ENCODE results near the gene ELK3. TPM values are rescaled to one million over a fixed set of nuclear protein-coding genes. Genes with fewer than 3 reads are reported as not detected.

Gene ELK3
- total RNA-seq, 2 donors from 2014 or later, result 17.1 to 18.1 TPM

- Histone ChIP-seq H3K9me3 (ENCODE audit: control insufficient read depth, low read length) (no peaks in the 10 kb centered on the region), H3K27ac (ENCODE audit: low read depth, low read length) (no peak overlapping the region), H3K36me3 (ENCODE audit: control insufficient read depth, insufficient read depth, low read length) (peaks cover 66% of the 10 kb centered on the region), H3K4me3 (ENCODE audit: low read length) (no peak overlapping the region), H3K4me1 (ENCODE audit: control insufficient read depth, insufficient read depth, low read length) (no peaks in the 10 kb centered on the region), H3K9ac (ENCODE audit: extremely low read depth, low read length, poor library complexity, severe bottlenecking) (no peak overlapping the region), H3K27me3 (ENCODE audit: control insufficient read depth, insufficient read depth, low read length, poor library complexity, severe bottlenecking) (no peaks in the 10 kb centered on the region)
- H3K27me3 Mint-ChIP-seq (ENCODE audit: insufficient read depth), result no peaks in the 10 kb centered on the region
- peaks cover 53% of the 10 kb centered on the region for H3K36me3 Mint-ChIP-seq (ENCODE audit: low read depth)
- TF ChIP-seq CTCF (conservative IDR thresholded peaks at IDR 0.05), result no peak
- H3K4me1 Mint-ChIP-seq, result peaks cover 5% of the 10 kb centered on the region
- H3K27ac Mint-ChIP-seq, result peak overlapping the region; percentile 42
- H3K9me3 Mint-ChIP-seq, result no peaks in the 10 kb centered on the region
- no peak for DNase-seq
- no peak overlapping the region for H3K4me3 Mint-ChIP-seq
Measured at GRCh38 chr12:96274331-96274730, 80.2 kb downstream of the ELK3 start.

GRCh38 chr12:96285158-96285557 lies 91.0 kb downstream of the ELK3 start:
- no peak overlapping the region for H3K4me3 Mint-ChIP-seq
- Histone ChIP-seq H3K9me3 (ENCODE audit: control insufficient read depth, low read length) (no peaks in the 10 kb centered on the region), H3K36me3 (ENCODE audit: control insufficient read depth, insufficient read depth, low read length) (peaks cover 88% of the 10 kb centered on the region), H3K9ac (ENCODE audit: extremely low read depth, low read length, poor library complexity, severe bottlenecking) (no peak overlapping the region), H3K4me1 (ENCODE audit: control insufficient read depth, insufficient read depth, low read length) (no peaks in the 10 kb centered on the region), H3K27me3 (ENCODE audit: control insufficient read depth, insufficient read depth, low read length, poor library complexity, severe bottlenecking) (no peaks in the 10 kb centered on the region), H3K27ac (ENCODE audit: low read depth, low read length) (no peak overlapping the region), H3K4me3 (ENCODE audit: low read length) (no peak overlapping the region)
- no peak overlapping the region for H3K27ac Mint-ChIP-seq
- H3K36me3 Mint-ChIP-seq (ENCODE audit: low read depth), result peaks cover 70% of the 10 kb centered on the region
- no peaks in the 10 kb centered on the region for H3K9me3 Mint-ChIP-seq
- H3K27me3 Mint-ChIP-seq (ENCODE audit: insufficient read depth), result no peaks in the 10 kb centered on the region
- H3K4me1 Mint-ChIP-seq, result no peaks in the 10 kb centered on the region
- no peak for DNase-seq
- no peak for TF ChIP-seq CTCF (conservative IDR thresholded peaks at IDR 0.05)

GRCh38 chr12:96289067-96289466 lies 94.9 kb downstream of the ELK3 start:
- Mint-ChIP-seq H3K4me1 (no peaks in the 10 kb centered on the region), H3K36me3 (ENCODE audit: low read depth) (peaks cover 55% of the 10 kb centered on the region), H3K27ac (no peak overlapping the region), H3K9me3 (no peaks in the 10 kb centered on the region), H3K27me3 (ENCODE audit: insufficient read depth) (no peaks in the 10 kb centered on the region), H3K4me3 (no peak overlapping the region)
- no peak for DNase-seq
- Histone ChIP-seq H3K36me3 (ENCODE audit: control insufficient read depth, insufficient read depth, low read length) (peaks cover 67% of the 10 kb centered on the region), H3K4me1 (ENCODE audit: control insufficient read depth, insufficient read depth, low read length) (no peaks in the 10 kb centered on the region), H3K27ac (ENCODE audit: low read depth, low read length) (no peak overlapping the region), H3K27me3 (ENCODE audit: control insufficient read depth, insufficient read depth, low read length, poor library complexity, severe bottlenecking) (no peaks in the 10 kb centered on the region), H3K9me3 (ENCODE audit: control insufficient read depth, low read length) (no peaks in the 10 kb centered on the region), H3K4me3 (ENCODE audit: low read length) (no peak overlapping the region), H3K9ac (ENCODE audit: extremely low read depth, low read length, poor library complexity, severe bottlenecking) (no peak overlapping the region)
- TF ChIP-seq CTCF (conservative IDR thresholded peaks at IDR 0.05), result no peak
- 68 to 83% methylated on average over 3 to 5 of the region's 5 CpGs for WGBS, 2 experiments (ENCODE audit: insufficient coverage in 1 of 2, insufficient read length in 1 of 2)

Data from endodermal cell (in vitro differentiated cells).